DND-41 (cell line): ENCODE results near the gene OPCML.

Source experiments
- ATAC-seq: fragments of 200-7000 bp; cut with Tn5 transposase; 3 replicates; pipeline ENCODE4 v1.9.1; 2021; ENCODE audit warnings: low read depth; ENCODE audit not compliant: insufficient read depth
- DNase-seq: peaks from one replicate; pipeline ENCODE4 v3.0.0-alpha.2; 2020
- H2AFZ ChIP-seq: 2 replicates; pipeline ENCODE4 v1.6.0; 2012; ENCODE audit warnings: low read depth, low read length
- H3K27ac ChIP-seq: 2 replicates; pipeline ENCODE4 v1.5.1; 2012; ENCODE audit warnings: low read length, inconsistent platforms
- H3K27me3 ChIP-seq: fragments of 200-600 bp; sonication (generic); 2 replicates; pipeline ENCODE4 v1.6.0; 2012; ENCODE audit warnings: low read length, mild to moderate bottlenecking, inconsistent platforms; ENCODE audit not compliant: insufficient read depth, poor library complexity
- H3K36me3 ChIP-seq: 2 replicates; pipeline ENCODE4 v1.5.1; 2012; ENCODE audit warnings: low read length, inconsistent platforms; ENCODE audit not compliant: insufficient read depth
- H3K4me1 ChIP-seq: 2 replicates; pipeline ENCODE4 v1.5.1; 2012; ENCODE audit warnings: mild to moderate bottlenecking, low read length; ENCODE audit not compliant: insufficient read depth
- H3K4me2 ChIP-seq: 2 replicates; pipeline ENCODE4 v1.6.0; 2012; ENCODE audit warnings: mild to moderate bottlenecking, moderate library complexity, low read length, inconsistent platforms; ENCODE audit not compliant: insufficient read depth
- H3K4me3 ChIP-seq, 2 experiments: fragments of 200-600 bp in 1 of 2; shearing (Covaris generic) in 1 of 2; 2 replicates each; pipeline ENCODE4 v1.5.1; 2012 to 2016; ENCODE audit warnings: inconsistent platforms in 2 of 2, low read length in 2 of 2, mild to moderate bottlenecking in 2 of 2, low read depth in 1 of 2, moderate library complexity in 1 of 2
- H3K79me2 ChIP-seq: 2 replicates; pipeline ENCODE4 v1.6.0; 2012; ENCODE audit warnings: low read length, inconsistent platforms; ENCODE audit not compliant: insufficient read depth
- H3K9ac ChIP-seq: 2 replicates; pipeline ENCODE4 v1.6.0; 2012; ENCODE audit warnings: low read depth, mild to moderate bottlenecking, inconsistent platforms, low read length, moderate library complexity
- H3K9me3 ChIP-seq: 2 replicates; pipeline ENCODE4 v1.5.1; 2012; ENCODE audit warnings: low read length, moderate library complexity, mild to moderate bottlenecking, inconsistent platforms; ENCODE audit not compliant: insufficient read depth, severe bottlenecking
- H4K20me1 ChIP-seq: 2 replicates; pipeline ENCODE4 v1.6.0; 2012; ENCODE audit warnings: low read length; ENCODE audit not compliant: insufficient read depth
- EZH2 ChIP-seq: IDR thresholded peaks from 3 replicates; pipeline ENCODE4 v1.6.1; 2012; ENCODE audit warnings: borderline replicate concordance, low read depth, mild to moderate bottlenecking, moderate library complexity, low read length, inconsistent platforms; ENCODE audit not compliant: severe bottlenecking
- TF ChIP-seq, protein P1 (sequence below): IDR thresholded peaks from 2 replicates; pipeline ENCODE4 v1.5.1; 2012; ENCODE audit warnings: borderline replicate concordance, low read length, moderate library complexity, mild to moderate bottlenecking; ENCODE audit not compliant: poor library complexity, severe bottlenecking; ENCODE audit errors: extremely low read depth

OPCML gene

DNA sequence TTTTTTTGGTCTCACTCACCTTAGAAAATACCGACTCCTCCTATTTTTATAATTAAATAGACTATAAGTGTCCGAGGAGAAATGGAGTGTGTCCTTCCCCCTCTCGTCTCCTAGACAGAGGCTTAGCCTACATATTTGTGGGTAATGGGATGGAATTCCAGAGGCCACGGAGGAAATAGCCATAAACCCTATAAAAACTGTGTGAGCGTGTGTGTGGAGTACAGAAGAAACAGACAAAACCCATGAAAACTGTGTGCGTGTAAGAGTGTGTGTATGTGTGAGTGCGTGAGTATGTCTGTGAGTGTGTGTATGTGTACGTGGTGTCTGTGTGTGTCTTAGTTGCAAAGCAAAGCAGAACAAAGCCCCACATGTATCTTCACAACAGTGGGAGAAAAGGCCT is 883.5 kb downstream of the OPCML start:
- Histone ChIP-seq H4K20me1 (no peaks in the 10 kb centered on the region), H2AFZ (no peak overlapping the region), H3K4me3 (no peak overlapping the region), H3K27ac (no peak overlapping the region), H3K9ac (no peak overlapping the region), H3K36me3 (no peaks in the 10 kb centered on the region), H3K79me2 (no peaks in the 10 kb centered on the region), H3K4me1 (no peaks in the 10 kb centered on the region), H3K4me2 (no peak overlapping the region), H3K27me3 (no peaks in the 10 kb centered on the region), H3K9me3 (no peaks in the 10 kb centered on the region)
- DNase-seq (no peak), ATAC-seq (no peak)
- TF ChIP-seq, protein P1, sequence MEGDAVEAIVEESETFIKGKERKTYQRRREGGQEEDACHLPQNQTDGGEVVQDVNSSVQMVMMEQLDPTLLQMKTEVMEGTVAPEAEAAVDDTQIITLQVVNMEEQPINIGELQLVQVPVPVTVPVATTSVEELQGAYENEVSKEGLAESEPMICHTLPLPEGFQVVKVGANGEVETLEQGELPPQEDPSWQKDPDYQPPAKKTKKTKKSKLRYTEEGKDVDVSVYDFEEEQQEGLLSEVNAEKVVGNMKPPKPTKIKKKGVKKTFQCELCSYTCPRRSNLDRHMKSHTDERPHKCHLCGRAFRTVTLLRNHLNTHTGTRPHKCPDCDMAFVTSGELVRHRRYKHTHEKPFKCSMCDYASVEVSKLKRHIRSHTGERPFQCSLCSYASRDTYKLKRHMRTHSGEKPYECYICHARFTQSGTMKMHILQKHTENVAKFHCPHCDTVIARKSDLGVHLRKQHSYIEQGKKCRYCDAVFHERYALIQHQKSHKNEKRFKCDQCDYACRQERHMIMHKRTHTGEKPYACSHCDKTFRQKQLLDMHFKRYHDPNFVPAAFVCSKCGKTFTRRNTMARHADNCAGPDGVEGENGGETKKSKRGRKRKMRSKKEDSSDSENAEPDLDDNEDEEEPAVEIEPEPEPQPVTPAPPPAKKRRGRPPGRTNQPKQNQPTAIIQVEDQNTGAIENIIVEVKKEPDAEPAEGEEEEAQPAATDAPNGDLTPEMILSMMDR: no peak
- no peak for TF ChIP-seq EZH2

DNA sequence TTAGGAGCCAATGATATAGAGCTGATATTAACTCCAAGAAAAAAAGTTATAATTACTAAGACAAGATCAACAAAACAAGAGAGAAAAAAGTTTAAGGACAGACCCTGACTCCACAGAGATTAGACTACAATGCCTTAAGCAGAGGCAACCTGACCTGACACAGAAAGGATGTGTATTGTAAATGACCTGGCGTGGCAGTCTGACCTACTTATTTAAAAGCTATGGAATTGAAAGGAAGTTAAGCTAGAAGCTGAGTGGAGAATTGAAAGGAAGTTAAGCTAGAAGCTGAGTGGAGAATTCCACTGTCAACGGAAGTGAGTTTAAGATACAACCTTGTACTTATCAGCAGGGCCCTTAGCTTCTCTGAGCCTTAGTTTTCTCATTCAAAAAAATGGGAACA is 885.4 kb downstream of the OPCML start:
- Histone ChIP-seq H3K79me2 (no peaks in the 10 kb centered on the region), H3K27me3 (no peaks in the 10 kb centered on the region), H3K4me3 (no peak overlapping the region), H3K36me3 (no peaks in the 10 kb centered on the region), H3K4me2 (no peak overlapping the region), H2AFZ (no peak overlapping the region), H3K27ac (no peak overlapping the region), H3K4me1 (no peaks in the 10 kb centered on the region), H3K9me3 (no peaks in the 10 kb centered on the region), H4K20me1 (no peaks in the 10 kb centered on the region), H3K9ac (no peak overlapping the region)
- TF ChIP-seq, protein P1: no peak
- no peak for TF ChIP-seq EZH2
- ATAC-seq (no peak), DNase-seq (no peak)

DNA sequence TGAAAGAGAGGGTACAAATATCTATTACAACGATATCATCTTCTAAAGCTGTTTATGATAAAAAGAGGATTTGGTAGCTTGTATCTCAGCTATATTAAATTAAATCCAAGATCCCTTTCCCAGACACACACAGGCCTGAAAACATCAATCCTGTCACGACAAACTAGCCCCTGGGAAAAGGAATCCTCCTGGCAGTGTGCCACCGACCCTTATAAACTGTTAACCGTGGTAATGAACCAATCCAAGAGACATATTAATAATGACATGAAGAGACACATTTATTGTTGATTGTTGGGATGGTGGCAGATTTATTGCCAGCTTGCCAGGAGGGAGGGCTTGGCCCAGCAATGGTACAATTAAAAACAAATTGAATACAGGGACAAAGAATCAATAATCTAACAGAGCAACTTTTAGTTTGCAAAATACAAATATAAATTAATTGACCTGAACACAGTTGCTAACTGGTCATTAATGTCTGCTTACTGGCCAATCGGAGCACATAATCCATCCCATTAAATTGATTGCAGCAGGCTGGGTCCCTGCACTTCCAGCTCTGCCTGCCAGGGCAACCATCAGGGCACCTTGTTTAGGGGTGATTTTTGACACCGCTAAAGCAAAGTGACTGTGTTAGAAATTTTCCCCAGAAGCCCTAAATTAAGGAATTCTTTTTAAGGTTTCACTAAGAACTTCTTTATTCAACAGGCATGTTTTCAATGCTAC is 887.6 kb downstream of the OPCML start:
- H4K20me1 ChIP-seq: no peaks in the 10 kb centered on the region
- no peak overlapping the region for H2AFZ ChIP-seq
- no peak for DNase-seq
- TF ChIP-seq EZH2: no peak
- H3K79me2 ChIP-seq: no peaks in the 10 kb centered on the region
- H3K4me1 ChIP-seq: peaks cover 6% of the 10 kb centered on the region; the same call in 1 of the 2 replicates
- no peak overlapping the region for H3K9ac ChIP-seq
- ATAC-seq: no peak
- H3K27me3 ChIP-seq: no peaks in the 10 kb centered on the region
- H3K9me3 ChIP-seq: no peaks in the 10 kb centered on the region
- H3K4me2 ChIP-seq: no peak overlapping the region
- H3K36me3 ChIP-seq: no peaks in the 10 kb centered on the region
- H3K4me3 ChIP-seq: no peak overlapping the region
- H3K27ac ChIP-seq: no peak overlapping the region

DNA sequence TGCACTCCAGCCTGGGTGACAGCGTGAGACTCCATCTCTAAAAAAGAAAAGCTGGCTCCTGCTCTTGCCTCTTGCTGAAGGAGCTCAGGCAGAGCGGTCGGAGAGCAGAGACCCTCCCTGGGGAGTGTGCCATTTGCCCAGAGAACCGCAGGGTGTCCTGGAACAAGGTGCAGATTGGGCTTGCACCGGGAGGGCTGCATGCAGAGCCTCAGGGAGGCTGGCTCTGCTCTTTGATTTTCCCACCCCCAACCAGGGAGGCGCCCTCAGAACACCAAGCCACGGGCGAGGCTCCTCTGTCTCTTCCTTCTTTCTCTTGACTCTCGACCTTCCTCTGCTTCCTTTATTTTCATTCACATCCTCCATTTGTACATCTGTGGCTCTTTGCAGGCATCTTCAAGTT is 889.1 kb downstream of the OPCML start:
- H3K4me3 ChIP-seq: no peak overlapping the region
- no peak overlapping the region for H3K27ac ChIP-seq
- no peak overlapping the region for H3K9ac ChIP-seq
- no peaks in the 10 kb centered on the region for H3K9me3 ChIP-seq
- no peak overlapping the region for H3K4me2 ChIP-seq
- DNase-seq (no peak), ATAC-seq (peak; percentile 24; the same call in 1 of the 3 replicates)
- H2AFZ ChIP-seq: no peak overlapping the region
- H3K36me3 ChIP-seq: no peaks in the 10 kb centered on the region
- no peaks in the 10 kb centered on the region for H3K79me2 ChIP-seq
- H3K4me1 ChIP-seq: peaks cover 6% of the 10 kb centered on the region; the same call in 1 of the 2 replicates
- H4K20me1 ChIP-seq: no peaks in the 10 kb centered on the region
- H3K27me3 ChIP-seq: no peaks in the 10 kb centered on the region
- no peak for TF ChIP-seq EZH2
- TF ChIP-seq, protein P1: no peak
